SKM-1 treated with dmso at 0.1 percent for 144 hours (cell line): ENCODE results near the gene PIGX.
A peak's percentile ranks its signal among the peaks of the same experiment; 100 is the strongest.
"Not testable (repeated sequence)": the region's sequence is repeated elsewhere in the genome, so short reads cannot be mapped to it uniquely, and the experiment has no call there.

Experiments used
- DNase-seq: peaks from one replicate; lab custom pipeline; 2025; ENCODE audit not compliant: unreplicated experiment; lab: John Stamatoyannopoulos, UW

Gene PIGX

GRCh38 chr3:196700801-196701200 lies 11.4 kb upstream of the PIGX start:
- peak; percentile 31 for DNase-seq

- DNase-seq = no peak
Observed at GRCh38 chr3:196706327-196706726, 5.8 kb upstream of the PIGX start.

DNA sequence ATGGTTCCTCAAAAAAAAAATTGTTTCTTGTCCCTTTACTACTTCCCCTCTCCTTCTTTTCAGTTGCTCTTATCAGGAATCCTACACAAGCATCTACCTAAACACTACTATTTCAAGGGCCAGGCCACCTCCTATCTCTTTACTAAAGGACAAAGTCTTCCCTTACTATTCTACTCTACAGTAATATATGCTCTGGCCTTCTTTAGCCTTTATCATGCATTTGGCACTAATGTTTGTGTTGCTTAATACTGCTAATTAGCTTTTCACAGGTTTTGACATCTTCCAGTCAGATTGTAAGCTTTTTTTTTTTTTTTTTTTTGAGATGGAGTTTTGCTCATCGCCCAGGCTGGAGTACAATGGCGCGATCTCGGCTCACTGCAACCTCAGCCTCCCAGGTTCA lies 5.4 kb upstream of the PIGX start:
- DNase-seq = no peak

GRCh38 chr3:196707566-196707965 lies 4.6 kb upstream of the PIGX start:
- no peak for DNase-seq

GRCh38 chr3:196708467-196708866 lies 3.7 kb upstream of the PIGX start:
- no peak for DNase-seq

DNA sequence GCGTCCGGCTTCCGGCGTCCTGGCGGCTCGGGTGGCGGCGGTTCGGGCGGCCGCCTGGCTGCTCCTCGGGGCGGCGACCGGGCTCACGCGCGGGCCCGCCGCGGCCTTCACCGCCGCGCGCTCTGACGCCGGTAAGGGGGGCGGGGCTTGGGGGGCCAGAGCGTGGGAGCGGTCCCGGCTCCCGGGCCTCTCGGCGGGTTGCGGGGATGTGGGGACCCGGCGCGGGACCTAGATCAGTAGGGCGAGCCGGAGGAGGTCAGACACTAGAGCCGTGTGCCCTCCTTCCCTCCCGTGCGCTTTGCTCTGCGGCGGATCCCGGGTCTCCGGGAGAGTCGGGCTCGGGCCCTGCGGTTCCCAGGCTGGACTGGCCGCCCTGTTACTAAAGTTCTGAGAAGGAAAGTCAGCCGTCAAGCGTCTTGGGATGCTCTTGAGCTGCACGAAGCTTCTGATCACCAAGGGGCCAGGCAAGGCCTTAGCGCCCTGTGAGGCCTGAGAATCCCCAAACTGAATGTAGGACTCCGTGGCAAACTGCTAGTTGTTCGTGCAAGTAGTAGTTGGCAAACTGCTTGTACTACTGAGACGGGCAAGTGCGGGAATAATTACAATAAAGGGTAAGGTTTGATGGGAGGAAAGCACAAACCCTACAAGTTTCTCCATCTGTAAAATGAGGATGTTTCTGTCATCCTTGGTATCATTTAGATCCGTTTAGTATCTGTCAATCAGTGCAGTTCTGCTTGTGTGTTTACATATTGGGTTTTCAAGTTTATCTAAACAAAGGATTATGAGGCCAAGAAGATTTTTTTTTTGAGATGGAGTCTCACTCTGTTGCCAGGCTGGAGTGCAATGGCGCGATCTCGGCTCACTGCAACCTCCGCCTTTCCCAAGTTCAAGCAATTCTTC lies 587 bp downstream of the PIGX start:
- no peak for DNase-seq

DNA sequence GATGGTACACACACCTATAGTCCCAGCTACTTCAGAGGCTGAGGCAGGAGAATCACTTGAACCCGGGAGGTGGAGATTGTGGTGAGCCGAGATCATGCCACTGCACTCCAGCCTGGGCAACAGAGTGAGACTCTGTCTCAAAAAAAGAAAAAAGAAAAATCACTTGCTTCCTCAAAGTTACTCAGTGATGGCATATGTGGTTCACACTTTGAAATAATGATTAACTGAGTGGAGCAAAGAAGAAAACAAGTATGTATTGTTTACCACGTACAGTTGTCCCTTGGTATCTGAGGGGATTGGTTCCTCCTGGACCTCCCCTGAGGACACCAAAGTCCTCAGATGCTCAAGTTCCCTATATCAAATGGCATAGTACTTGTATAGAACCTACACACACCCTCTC lies 5.0 kb downstream of the PIGX start:
- not testable (repeated sequence) for DNase-seq

DNA sequence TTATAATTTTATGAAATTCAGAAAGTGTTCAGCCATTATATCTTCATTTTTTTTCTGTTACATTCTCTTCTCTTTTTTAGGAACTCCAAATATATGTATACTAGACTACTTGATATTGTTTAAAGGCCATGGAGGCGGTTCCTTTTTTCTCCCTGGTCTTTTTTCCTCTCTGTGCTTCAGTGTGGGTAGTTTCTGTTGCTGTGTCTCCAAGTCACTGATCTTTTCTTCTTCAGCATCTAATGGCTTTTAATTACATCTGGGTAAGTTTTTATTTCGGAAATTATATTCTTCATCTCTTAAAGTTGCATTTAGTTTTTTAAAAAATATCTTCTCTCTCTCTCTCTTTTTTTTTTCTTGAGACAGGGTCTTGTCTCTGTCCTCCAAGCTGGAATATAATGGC lies 8.9 kb downstream of the PIGX start:
- no peak for DNase-seq

GRCh38 chr3:196726788-196727675 lies 14.9 kb downstream of the PIGX start:
- DNase-seq = no peak

- no peak for DNase-seq
Observed at GRCh38 chr3:196735751-196736150, 23.6 kb downstream of the PIGX start.

- no peak for DNase-seq
Observed at GRCh38 chr3:196736670-196737374, 24.6 kb downstream of the PIGX start.

DNA sequence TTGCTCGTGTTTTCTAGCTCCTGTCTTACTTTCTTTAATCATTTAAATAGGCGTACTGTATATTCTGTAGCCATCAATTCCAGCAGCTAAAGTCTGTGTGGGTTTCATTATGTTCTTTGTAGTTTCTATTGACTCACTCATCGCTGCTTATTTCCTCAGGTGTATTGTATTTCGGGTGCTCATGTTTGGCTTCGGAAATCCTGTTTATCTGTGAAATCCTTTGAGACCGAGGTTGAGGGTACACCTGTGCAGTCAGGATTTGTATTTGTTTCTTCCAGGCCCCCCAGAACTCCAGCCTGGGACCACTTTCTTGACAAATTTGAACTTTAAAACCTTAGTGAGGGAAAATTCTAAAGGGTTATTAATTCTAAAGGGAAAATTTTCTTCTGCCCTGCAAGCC lies 25.5 kb downstream of the PIGX start:
- DNase-seq = no peak

DNA sequence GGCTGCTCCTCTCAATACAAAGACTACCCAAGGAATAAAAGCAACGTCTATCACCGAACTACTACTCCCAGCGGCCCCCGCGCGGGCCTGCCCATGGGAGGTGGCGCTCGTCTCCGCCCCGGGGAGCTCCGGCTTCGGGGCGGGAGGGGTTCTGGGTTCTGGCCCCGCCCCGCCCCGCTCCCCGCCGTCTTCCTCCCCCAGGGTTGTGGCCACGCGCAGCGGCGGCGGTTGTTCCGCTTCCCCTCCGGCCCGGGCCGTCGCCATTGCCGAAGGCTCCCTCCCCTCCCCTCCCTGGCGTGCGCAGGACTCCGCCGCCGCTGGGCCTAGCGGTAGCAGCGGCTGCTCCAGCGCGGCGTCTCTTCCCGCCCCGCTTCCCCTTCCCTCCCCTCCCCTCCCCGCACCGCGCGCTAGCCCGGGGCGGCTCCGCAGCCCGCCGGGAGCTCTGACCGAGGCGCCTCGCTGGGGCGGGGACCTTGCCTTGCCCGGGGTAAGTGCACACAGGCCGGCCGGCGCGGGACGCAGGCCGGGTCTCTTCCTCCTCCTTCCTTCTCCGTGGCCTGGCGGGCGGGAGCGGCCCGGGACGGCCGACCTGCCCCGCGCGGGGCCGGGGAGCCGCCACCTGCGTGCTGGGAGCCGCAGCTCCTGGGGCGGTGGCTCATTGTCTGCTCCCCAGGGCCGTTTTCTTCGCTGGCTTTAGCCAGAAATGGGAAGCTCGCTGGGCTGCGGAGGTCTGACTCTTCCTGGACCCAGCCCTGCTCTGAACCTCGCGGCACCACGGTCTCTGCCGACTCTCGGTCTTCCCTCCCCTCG lies 27.7 kb downstream of the PIGX start, which contains the start of gene PAK2:
TSS of gene PAK2 (plus strand) at position 187 of the 810 bp plus-strand sequence. CDS start 42,790 bp downstream, outside the sequence.
- peak; percentile 94 for DNase-seq

DNA sequence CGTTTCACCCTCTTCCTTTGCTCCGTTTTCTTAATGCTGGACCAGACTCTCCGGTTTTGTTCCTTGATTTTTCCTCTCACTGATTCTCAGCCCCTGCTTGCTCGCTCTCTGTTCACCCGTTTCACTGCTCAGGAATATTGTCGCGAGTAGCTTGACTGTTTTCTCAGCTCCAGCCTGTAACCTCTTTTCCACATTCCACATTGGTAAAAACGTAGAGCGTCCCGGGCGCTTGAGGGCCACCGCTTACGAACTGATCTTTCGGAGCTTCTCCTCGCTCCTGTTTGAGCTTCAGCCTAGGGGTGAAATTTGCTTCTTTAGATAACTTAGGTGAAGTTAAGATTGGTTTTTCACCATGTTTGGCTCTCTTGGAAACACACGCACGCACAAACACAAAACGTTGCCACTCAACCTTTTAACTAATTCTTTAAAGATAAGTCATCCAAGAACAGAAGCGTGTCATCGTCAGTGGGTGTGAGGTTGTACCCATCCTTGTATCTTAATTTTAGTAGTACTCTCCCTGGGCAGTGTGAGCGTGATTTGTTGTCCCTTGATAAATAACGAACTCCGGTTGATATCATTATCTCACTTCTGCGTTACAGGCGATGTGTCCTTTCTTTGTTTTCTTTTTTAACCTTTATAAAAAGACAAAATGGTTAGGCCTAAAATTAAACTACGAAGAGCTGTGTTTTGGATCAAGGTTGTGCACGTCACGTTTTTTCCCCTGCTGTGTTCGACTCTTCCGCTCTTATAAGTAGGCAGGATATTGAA lies 28.5 kb downstream of the PIGX start:
- DNase-seq = peak; percentile 53

DNA sequence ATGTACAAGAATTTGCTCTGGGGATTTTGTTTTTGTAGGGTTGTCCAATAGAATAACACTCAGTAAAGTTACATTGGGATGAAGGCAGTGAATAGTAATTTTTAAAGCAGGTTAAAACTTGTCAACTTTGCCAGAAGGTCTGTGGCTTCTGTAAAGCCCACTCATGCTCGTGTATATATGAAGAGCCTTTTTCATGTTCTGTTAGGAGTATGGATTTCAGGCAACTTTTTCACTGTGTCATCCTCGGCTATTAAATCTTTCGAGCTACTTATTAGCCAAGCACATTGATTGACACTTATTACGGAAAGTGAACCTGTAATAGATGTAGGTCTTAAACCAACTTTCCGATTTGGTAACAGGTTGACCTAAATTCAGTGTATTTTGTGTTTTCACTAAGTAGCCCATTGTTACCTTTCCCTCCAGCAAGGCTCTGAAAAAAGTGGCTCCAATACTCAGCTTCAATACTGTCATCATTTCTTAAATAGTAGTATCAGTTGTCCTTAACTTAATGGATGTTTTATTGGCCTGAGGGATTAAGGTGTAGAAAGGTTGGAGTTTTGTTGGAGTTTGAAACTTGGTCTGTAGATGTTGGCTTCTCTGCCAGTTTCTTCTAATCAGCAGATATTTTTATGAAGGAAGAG lies 29.2 kb downstream of the PIGX start:
- DNase-seq = no peak

GRCh38 chr3:196743569-196743968 lies 31.4 kb downstream of the PIGX start:
- not testable (repeated sequence) for DNase-seq

GRCh38 chr3:196749125-196749524 lies 36.9 kb downstream of the PIGX start:
- no peak for DNase-seq

DNA sequence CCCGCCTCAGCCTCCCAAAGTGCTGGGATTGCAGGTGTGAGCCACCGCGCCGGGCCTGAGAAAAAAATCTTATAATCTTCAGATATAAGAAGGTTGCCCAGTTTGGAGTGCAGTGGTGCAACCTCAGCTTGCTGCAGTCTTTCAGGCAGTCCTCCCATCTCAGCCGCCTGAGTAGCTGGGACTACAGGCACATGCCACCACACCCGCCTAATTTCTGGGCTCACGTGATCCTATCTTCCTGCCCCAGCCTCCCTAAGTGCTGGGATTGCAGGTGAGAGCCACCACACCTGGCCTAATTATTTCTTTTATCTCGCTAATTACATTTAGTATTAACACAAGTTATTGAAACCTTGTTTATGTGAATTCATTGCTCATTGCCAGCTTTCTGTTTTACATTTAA lies 41.0 kb downstream of the PIGX start:
- DNase-seq = no peak
